NCI-H1417 treated with DMSO at 0.1 percent for 48 hours (cell line): ENCODE results near the gene GRHL1.

Experiments
- DNase-seq: peaks from one replicate; lab custom pipeline; 2025; lab: John Stamatoyannopoulos, UW

Gene GRHL1

GRCh38 chr2:10042301-10043161, 91.0 kb downstream of the GRHL1 start:
- DNase-seq, result peak; percentile 28

- peak; percentile 76 for DNase-seq
Measured at GRCh38 chr2:10043256-10043905, 91.9 kb downstream of the GRHL1 start, which contains the start of gene KLF11. TSS of gene KLF11 (plus strand) at chr2:10043550. CDS start at chr2:10043717, 167 bp downstream.

GRCh38 chr2:10043906-10044601, 92.6 kb downstream of the GRHL1 start:
- peak; percentile 91 for DNase-seq

DNA sequence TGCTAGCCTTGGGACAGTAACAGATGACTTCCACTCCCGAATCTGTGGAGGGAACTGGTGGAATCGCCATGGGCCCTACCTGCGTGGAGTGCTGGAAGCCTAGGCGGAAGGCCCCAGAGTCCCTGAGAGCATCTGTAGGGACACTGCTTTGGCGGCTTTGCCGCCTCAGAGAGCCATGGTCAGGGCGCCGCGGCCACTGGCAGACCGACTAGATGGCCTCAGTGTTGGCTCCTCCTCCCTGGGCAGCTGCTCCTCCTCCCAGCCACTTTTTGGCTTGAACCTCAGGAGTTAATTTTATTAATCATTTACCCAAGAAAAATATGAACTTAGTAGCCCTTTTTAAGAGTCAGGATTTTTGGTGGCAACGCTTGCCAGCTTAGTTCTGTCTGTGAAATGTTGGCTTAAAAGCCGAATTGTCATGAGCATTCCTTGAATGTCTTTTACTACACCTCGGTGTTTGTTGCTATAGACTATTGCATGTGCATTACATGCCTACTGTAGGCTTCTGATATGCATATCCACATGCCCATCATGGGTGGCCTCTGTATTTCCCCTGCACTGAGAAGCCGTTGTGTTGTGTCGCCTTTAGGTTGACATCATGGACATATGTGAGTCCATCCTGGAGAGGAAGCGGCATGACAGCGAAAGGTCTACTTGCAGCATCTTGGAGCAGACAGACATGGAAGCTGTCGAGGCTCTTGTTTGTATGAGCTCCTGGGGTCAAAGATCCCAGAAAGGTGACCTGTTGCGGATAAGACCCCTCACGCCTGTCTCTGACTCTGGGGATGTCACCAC, 94.3 kb downstream of the GRHL1 start:
- DNase-seq, result no peak

DNA sequence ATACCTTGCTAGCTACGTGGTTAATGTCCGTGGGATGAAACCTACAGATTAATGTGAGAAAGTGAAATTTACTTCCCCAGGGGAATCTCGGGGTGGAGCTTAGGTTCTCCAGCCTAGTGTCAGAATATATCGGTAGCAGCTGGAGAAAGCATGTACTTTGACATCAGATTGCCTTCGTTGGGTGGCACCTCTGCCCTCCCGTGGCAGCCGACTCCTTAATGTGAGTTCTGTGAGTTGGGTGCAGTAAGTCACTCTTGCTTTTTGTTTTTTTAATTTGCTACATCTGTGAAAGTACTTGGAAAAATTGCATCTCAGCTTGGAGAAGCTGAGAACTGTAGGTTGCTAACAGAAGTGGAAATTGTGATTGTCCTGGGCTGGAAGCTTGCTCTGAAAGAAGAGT, 95.4 kb downstream of the GRHL1 start:
- no peak for DNase-seq

- DNase-seq, result no peak
Measured at GRCh38 chr2:10047616-10048500, 96.4 kb downstream of the GRHL1 start.

GRCh38 chr2:10048501-10049171, 97.1 kb downstream of the GRHL1 start:
- DNase-seq, result peak; percentile 50
